ENCODE data around the gene RILPL2.
"Not testable (repeated sequence)": the region's sequence is repeated elsewhere in the genome, so short reads cannot be mapped to it uniquely, and the experiment has no call there.

The RILPL2 gene

GRCh38 chr12:123379391-123379790 is 57.1 kb downstream of the RILPL2 start:
- DNase-seq: no peak

GRCh38 chr12:123372415-123372814 is 64.1 kb downstream of the RILPL2 start:
- not testable (repeated sequence) for DNase-seq

GRCh38 chr12:123371667-123372368 is 64.7 kb downstream of the RILPL2 start:
- not testable (repeated sequence) for DNase-seq

- DNase-seq: no peak
Observed at GRCh38 chr12:123369229-123369628, 67.3 kb downstream of the RILPL2 start.

- not testable (repeated sequence) for DNase-seq
Observed at GRCh38 chr12:123368431-123368830, 68.1 kb downstream of the RILPL2 start.

GRCh38 chr12:123367511-123367910 is 69.0 kb downstream of the RILPL2 start:
- DNase-seq: no peak
